ENCODE measurements around the gene PON2. TPM values are rescaled to one million over a fixed set of nuclear protein-coding genes. Genes with fewer than 3 reads are reported as not detected.

The PON2 gene
- total RNA-seq, 1 experiment from 2014 or later = 44.0 TPM

GRCh38 chr7:95394370-95394769 lies 40.5 kb downstream of the PON2 start:
- no TSS peak for BruUV-seq (replicated peaks)
- H3K27ac ChIP-seq (ENCODE audit: low read depth, low read length) = no peak overlapping the region

More at GRCh38 chr7:95394370-95394769, 40.5 kb downstream of the PON2 start:
- H4K20me1 ChIP-seq (ENCODE audit: insufficient read depth) = no peaks in the 10 kb centered on the region
- no peak overlapping the region for H3K9ac ChIP-seq (ENCODE audit: low read length)
- no peaks in the 10 kb centered on the region for H3K9me2 ChIP-seq (ENCODE audit: insufficient read depth)
- ChIA-PET CTCF (no interaction called here), POLR2A (no interaction called here), RAD21 (ENCODE audit: low non-redundant PET in 1 of 2, low total read pairs in 2 of 2, uncharacterized antibody in 2 of 2, unreplicated experiment in 2 of 2) (no interaction called here)
- H3K4me2 ChIP-seq (ENCODE audit: low read length) = no peak overlapping the region
- ATAC-seq = no peak
- no peak for TF ChIP-seq EZH2 (IDR thresholded peaks at IDR 0.05)
- no peak for TF ChIP-seq POLR2AphosphoS5 (IDR thresholded peaks at IDR 0.05; ENCODE audit: low read depth, low read length)
- no peak for TF ChIP-seq POLR2A (IDR thresholded peaks at IDR 0.05; ENCODE audit: borderline replicate concordance, extremely low read depth, insufficient read depth, insufficient read length)
- TF ChIP-seq EZH2phosphoT487 (IDR thresholded peaks at IDR 0.05; ENCODE audit: borderline replicate concordance) = no peak
- no peak for TF ChIP-seq TCF7L2 (IDR thresholded peaks at IDR 0.05; ENCODE audit: borderline replicate concordance, extremely low read depth, insufficient read depth, insufficient read length)
- no peak for TF ChIP-seq ZBTB33 (IDR thresholded peaks at IDR 0.05; ENCODE audit: extremely low read depth, insufficient replicate concordance, low read length)
- TF ChIP-seq ELF1 (IDR thresholded peaks at IDR 0.05; ENCODE audit: borderline replicate concordance, low read depth) = no peak
- TF ChIP-seq, protein P1, sequence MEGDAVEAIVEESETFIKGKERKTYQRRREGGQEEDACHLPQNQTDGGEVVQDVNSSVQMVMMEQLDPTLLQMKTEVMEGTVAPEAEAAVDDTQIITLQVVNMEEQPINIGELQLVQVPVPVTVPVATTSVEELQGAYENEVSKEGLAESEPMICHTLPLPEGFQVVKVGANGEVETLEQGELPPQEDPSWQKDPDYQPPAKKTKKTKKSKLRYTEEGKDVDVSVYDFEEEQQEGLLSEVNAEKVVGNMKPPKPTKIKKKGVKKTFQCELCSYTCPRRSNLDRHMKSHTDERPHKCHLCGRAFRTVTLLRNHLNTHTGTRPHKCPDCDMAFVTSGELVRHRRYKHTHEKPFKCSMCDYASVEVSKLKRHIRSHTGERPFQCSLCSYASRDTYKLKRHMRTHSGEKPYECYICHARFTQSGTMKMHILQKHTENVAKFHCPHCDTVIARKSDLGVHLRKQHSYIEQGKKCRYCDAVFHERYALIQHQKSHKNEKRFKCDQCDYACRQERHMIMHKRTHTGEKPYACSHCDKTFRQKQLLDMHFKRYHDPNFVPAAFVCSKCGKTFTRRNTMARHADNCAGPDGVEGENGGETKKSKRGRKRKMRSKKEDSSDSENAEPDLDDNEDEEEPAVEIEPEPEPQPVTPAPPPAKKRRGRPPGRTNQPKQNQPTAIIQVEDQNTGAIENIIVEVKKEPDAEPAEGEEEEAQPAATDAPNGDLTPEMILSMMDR (IDR thresholded peaks at IDR 0.05 in 2 of 3, conservative IDR thresholded peaks at IDR 0.05 in 1 of 3; ENCODE audit: borderline replicate concordance in 1 of 3, insufficient read depth in 1 of 3, low read depth in 2 of 3, low read length in 2 of 3) = no peak
- no peak for TF ChIP-seq EGR1 (IDR thresholded peaks at IDR 0.05; ENCODE audit: low read depth)
- no peak for TF ChIP-seq SIN3A (IDR thresholded peaks at IDR 0.05; ENCODE audit: low read depth)
- TF ChIP-seq ZNF274 (IDR thresholded peaks at IDR 0.05; ENCODE audit: low read depth, low read length) = no peak
- no peak for TF ChIP-seq SP1 (IDR thresholded peaks at IDR 0.05; ENCODE audit: low read depth)
- no peak for TF ChIP-seq YY1 (IDR thresholded peaks at IDR 0.05; ENCODE audit: extremely low read depth, insufficient replicate concordance, low read depth, low read length)
- TF ChIP-seq, protein P2, sequence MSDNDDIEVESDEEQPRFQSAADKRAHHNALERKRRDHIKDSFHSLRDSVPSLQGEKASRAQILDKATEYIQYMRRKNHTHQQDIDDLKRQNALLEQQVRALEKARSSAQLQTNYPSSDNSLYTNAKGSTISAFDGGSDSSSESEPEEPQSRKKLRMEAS (IDR thresholded peaks at IDR 0.05) = no peak
- no peak for TF ChIP-seq ZFX (IDR thresholded peaks at IDR 0.05)
- TF ChIP-seq RAD21 (IDR thresholded peaks at IDR 0.05; ENCODE audit: low read depth) = no peak
- no peak for TF ChIP-seq FOSL1 (IDR thresholded peaks at IDR 0.05; ENCODE audit: low read depth)
- no peak for TF ChIP-seq SRF (IDR thresholded peaks at IDR 0.05; ENCODE audit: low read depth)
- no peak for TF ChIP-seq CBX3 (IDR thresholded peaks at IDR 0.05; ENCODE audit: low read depth)
- no peak for TF ChIP-seq REST (IDR thresholded peaks at IDR 0.05; ENCODE audit: low read depth)
- H3K27me3 ChIP-seq (ENCODE audit: insufficient read depth, low read length) = no peaks in the 10 kb centered on the region
- no peak overlapping the region for H2AFZ ChIP-seq (ENCODE audit: low read depth, low read length, poor library complexity, severe bottlenecking)
- no peak overlapping the region for H3K4me3 ChIP-seq (replicated peaks in 1 of 2; ENCODE audit: low read depth in 1 of 2, low read length in 2 of 2)
- no peaks in the 10 kb centered on the region for H3K9me3 ChIP-seq (ENCODE audit: control insufficient read depth in 1 of 2, insufficient read depth in 1 of 2, low read depth in 1 of 2, low read length in 2 of 2)
- DNase-seq (ENCODE audit: low read depth, low spot score) = no peak
- H3K79me2 ChIP-seq (ENCODE audit: insufficient read depth, low read length) = no peaks in the 10 kb centered on the region
- H3K4me1 ChIP-seq (ENCODE audit: control insufficient read depth in 1 of 2, insufficient read depth in 2 of 2, low read length in 2 of 2) = peaks cover 0 to 13% of the 10 kb centered on the region in 2 experiments; a peak in 1 of 4 replicates
- intact Hi-C loops (cut with micrococcal nuclease) = no loop called here
- no peaks in the 10 kb centered on the region for H3K36me3 ChIP-seq (ENCODE audit: control insufficient read depth in 1 of 2, insufficient read depth in 2 of 2, low read length in 2 of 2)

Measured in HCT116 (cell line).